Rectal smooth muscle tissue (tissue), 1 donor: ENCODE data around the gene SLC12A4.
A peak's percentile ranks its signal among the peaks of the same experiment; 100 is the strongest.
"Not testable (repeated sequence)": the region's sequence is repeated elsewhere in the genome, so short reads cannot be mapped to it uniquely, and the experiment has no call there.

ENCODE experiments used
- H3K27ac ChIP-seq: one replicate; pipeline ENCODE4 v1.7.0; 2013; ENCODE audit warnings: low read depth, low read length, inconsistent platforms
- H3K27me3 ChIP-seq: one replicate; pipeline ENCODE4 v1.7.0; 2013; ENCODE audit warnings: low read length; ENCODE audit not compliant: control insufficient read depth, insufficient read depth
- H3K36me3 ChIP-seq: one replicate; pipeline ENCODE4 v1.7.0; 2013; ENCODE audit warnings: low read length; ENCODE audit not compliant: control insufficient read depth, insufficient read depth
- H3K4me1 ChIP-seq: one replicate; pipeline ENCODE4 v1.7.0; 2013; ENCODE audit warnings: low read length; ENCODE audit not compliant: control insufficient read depth, insufficient read depth
- H3K4me3 ChIP-seq: one replicate; pipeline ENCODE4 v1.7.0; 2013; ENCODE audit warnings: low read length
- H3K9ac ChIP-seq: one replicate; pipeline ENCODE4 v1.7.0; 2013; ENCODE audit warnings: low read length

The SLC12A4 gene

DNA sequence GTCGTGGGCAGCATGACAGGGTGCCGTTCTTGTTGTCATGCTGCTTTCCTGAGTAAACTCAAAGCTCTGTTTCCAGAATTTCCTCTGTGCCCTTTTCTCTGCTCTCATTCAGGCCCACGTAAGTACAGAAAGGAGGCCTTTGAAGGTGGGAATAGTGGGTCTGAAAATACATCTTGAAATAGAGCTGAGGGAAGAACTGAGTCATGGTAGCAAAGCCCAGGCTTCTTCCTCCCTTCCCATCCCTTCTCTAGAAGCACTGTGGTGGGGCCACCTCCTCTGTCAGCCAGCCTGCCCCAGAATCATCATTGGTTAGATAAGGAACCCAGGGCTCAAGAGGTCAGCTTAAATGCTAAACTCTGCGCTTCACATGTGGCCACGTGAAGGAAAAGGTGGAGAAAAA, 46.2 kb downstream of the SLC12A4 start:
- peaks cover 11% of the 10 kb centered on the region for H3K4me1 ChIP-seq
- no peak overlapping the region for H3K9ac ChIP-seq
- no peaks in the 10 kb centered on the region for H3K27me3 ChIP-seq
- peaks cover 6% of the 10 kb centered on the region for H3K36me3 ChIP-seq
- H3K27ac ChIP-seq = no peak overlapping the region
- no peak overlapping the region for H3K4me3 ChIP-seq

DNA sequence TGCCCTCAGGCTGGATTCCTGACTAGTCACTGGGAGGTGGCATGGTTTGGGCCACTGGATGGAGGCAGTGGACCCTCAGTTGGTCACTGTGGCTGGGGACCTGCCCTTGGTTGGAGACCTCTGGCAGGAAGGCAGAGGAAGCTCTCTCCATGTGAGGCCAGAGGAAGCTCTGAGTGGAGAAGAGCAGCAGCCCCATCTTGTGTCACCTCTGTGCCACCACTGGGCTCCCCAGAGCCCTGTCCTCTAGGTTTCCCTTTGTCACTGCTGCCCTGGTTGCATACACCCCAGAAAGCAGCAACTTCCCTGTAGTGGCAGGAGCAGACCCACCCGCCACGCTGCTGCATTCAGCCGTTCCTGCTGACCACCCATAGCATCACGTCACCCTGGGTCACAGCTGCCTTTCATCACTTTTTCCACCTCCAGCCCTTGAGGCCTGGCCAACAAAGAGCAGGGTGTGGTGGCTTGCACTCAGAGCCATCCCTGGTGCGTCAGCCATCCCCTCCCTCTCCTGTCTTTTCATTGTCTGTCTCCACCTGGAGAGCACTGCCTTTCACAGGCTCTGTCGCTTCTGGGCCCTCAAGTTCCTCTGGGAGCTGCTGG, 48.7 kb downstream of the SLC12A4 start:
- H3K36me3 ChIP-seq = peaks cover 6% of the 10 kb centered on the region

DNA sequence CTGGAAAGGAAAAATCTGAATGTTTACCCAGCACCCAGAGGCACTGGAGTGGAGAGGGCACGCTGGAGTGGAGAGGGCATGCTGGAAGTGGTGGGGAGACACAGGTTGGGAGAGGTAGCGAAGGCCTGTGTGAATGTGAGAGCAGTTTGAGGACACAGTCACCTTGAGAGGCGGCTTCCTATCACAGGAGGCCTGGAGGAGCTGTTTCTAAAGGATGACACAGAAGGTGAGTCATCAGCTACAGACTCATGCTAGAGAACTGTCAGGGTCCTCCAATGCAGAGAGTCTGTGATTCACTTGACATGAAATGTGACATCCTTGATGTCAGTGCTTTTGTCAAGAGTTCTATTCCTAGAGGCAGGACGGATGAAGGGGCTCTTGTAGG, 50.6 kb downstream of the SLC12A4 start:
- H3K4me1 ChIP-seq = peaks cover 15% of the 10 kb centered on the region
- peak overlapping the region; percentile 65 for H3K27ac ChIP-seq
- H3K27me3 ChIP-seq = no peaks in the 10 kb centered on the region
- peaks cover 4% of the 10 kb centered on the region for H3K36me3 ChIP-seq
- H3K4me3 ChIP-seq = no peak overlapping the region
- no peak overlapping the region for H3K9ac ChIP-seq

More for the DNA sequence above, 48.7 kb downstream of the SLC12A4 start:
- Histone ChIP-seq H3K4me3 (no peak overlapping the region), H3K27me3 (no peaks in the 10 kb centered on the region), H3K27ac (no peak overlapping the region), H3K9ac (no peak overlapping the region), H3K4me1 (peaks cover 15% of the 10 kb centered on the region)

DNA sequence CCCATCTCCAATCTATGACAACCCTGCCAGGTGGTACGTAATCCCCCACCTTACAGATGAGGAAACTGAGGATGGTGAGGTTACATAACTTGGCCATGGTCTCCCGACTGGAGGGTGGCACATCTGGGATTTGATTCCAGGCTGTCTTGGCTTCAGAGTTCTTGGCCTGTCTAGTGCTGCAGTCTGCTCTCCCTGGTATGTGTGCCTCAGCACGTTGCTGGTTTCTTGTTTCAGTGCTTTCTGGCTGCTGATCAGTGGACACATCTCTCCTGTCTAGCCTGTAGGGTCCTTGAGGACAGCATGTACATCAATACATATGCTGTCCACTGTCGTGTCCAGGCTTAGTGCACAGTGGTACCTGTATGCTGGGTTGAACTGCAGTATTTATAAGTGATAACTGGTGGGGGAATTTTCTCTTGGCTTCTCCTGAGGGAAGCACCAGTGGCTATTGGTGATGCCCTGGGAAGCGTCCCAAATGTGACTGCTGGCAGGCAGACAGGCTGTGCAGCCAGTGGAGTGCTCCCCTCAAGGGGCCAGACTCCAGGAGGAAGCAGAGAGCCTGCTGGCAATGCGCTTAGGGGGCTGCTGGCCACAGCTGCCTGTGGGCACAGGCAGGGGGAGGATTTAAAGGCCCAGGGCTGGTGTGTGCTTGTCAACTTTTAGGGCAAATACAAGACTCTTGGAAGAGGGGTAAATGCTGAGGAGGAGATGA, 51.1 kb downstream of the SLC12A4 start:
- peak overlapping the region; percentile 65 for H3K27ac ChIP-seq
- H3K4me3 ChIP-seq = no peak overlapping the region
- H3K36me3 ChIP-seq = peaks cover 4% of the 10 kb centered on the region
- H3K9ac ChIP-seq = no peak overlapping the region
- H3K4me1 ChIP-seq = peaks cover 15% of the 10 kb centered on the region
- no peaks in the 10 kb centered on the region for H3K27me3 ChIP-seq

DNA sequence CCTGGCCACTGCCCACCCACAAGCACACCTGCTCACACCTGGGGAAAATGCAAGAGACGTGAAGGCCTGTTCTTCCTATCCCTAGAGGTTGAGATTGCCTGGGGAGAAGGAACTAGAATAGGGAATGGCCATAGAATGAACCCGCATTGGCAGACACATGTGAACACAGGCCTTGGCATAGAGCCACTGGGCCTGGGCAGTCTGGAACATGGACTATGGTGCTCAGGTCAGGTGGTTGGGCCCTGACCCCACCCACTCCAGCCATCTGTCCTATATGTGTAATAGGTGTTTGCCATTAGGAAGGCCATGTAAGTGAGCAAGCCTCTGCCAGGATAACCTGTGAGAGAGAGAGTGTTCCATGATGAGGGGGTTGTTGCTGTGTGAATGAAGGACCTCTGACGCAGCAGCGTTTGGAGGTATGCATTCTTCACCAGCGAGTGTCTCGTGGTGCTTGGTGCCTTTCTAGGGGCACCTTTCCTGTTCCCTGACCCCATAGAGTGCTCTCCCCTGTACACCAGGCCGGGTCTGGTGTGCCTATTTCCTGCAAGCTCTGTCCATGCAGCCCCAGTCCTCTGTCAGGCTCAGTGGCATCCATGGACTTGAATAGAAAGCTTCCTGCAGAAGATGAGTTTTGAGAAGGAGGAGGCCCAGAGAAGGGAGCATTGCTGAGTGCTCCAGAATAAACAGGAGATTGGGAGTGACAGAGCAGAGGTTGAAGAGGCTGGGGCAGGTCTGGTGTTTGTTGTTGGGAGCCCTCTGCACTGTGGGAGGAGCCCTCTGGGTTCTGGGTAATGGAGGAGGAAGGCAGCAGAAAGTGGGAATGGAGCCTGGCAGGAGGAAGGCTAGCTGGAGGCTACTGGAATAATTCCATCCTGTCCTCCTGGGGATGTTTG, 52.4 kb downstream of the SLC12A4 start:
- no peak overlapping the region for H3K27ac ChIP-seq
- no peak overlapping the region for H3K9ac ChIP-seq
- no peak overlapping the region for H3K4me3 ChIP-seq
- peaks cover 15% of the 10 kb centered on the region for H3K4me1 ChIP-seq
- H3K36me3 ChIP-seq = peaks cover 7% of the 10 kb centered on the region
- no peaks in the 10 kb centered on the region for H3K27me3 ChIP-seq

DNA sequence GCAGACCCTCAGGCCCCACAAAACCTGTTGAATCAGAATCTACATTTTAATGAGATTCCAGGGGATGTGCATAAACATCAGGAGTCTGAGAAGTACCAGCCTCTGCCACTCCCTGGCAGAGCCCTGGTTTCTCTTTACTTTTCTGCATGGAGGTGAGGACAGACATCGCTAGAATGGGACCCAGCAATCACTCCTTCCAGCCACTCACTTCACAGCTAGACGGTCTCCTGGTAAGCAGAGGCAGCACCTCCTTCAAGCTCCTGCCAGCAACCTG, 53.0 kb downstream of the SLC12A4 start:
- H3K27me3 ChIP-seq, H3K27ac ChIP-seq, H3K9ac ChIP-seq, H3K4me3 ChIP-seq: not testable (repeated sequence)
- Histone ChIP-seq H3K4me1 (peaks cover 15% of the 10 kb centered on the region), H3K36me3 (peaks cover 11% of the 10 kb centered on the region)

DNA sequence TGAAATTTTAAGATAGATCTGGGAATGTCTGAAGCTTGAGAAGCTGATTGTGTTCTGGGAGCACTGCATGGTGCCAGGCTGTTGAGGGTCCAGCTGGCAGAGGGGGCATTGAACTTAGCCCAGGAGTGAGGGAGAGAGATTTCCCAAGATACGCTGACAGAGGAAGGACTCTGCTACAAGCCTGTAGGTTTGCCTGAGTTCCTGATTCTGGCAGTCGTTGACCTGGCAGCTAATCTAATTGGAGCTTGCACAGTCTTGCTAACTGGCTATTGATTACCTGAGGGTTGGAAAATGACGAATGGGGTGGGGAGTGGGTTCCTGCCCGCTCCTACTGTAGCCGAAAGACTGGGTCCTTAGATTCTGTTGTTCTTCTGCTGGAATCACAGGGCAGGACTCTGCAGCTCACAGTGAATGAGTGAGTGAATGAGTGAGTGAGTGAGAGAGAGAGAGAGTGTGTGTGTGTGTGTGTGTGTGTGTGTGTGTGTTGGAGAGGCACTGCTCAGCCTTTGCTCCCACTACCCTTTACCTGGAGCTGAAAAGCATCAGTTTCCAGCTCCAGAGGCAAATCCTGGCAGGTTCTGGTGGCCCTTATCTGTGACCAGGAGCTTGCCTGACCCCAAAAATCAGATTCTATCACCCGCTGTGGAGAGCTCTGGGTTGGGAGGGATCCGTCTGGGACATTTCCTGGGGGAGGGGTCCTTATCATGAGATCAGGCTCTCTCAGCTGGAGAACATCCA, 53.5 kb downstream of the SLC12A4 start:
- Histone ChIP-seq H3K36me3 (peaks cover 16% of the 10 kb centered on the region), H3K4me3 (no peak overlapping the region), H3K9ac (no peak overlapping the region), H3K27ac (no peak overlapping the region), H3K4me1 (peaks cover 15% of the 10 kb centered on the region), H3K27me3 (no peaks in the 10 kb centered on the region)

DNA sequence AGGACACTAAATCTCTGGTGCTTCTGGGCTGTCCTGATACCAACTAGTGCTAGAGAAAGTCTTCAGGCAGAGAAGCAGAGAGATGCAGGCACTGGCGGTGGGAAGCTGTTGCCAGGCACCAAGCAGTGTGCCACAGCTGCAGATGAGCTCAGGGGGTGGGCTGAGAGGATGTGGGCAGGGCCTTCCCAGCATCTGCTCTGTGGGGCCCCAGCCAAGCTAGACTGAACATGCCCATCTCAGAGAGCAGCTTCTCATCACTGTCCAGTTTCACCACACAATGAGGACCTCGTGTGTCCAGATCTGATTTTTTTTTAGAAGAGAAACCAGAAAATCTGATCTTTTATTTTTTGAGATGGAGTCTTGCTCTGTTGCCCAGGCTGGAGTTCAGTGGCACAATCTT, 58.3 kb downstream of the SLC12A4 start:
- H3K4me1 ChIP-seq = no peaks in the 10 kb centered on the region
- H3K4me3 ChIP-seq = no peak overlapping the region
- no peak overlapping the region for H3K27ac ChIP-seq
- H3K36me3 ChIP-seq = peaks cover 25% of the 10 kb centered on the region
- no peak overlapping the region for H3K9ac ChIP-seq
- H3K27me3 ChIP-seq = no peaks in the 10 kb centered on the region

DNA sequence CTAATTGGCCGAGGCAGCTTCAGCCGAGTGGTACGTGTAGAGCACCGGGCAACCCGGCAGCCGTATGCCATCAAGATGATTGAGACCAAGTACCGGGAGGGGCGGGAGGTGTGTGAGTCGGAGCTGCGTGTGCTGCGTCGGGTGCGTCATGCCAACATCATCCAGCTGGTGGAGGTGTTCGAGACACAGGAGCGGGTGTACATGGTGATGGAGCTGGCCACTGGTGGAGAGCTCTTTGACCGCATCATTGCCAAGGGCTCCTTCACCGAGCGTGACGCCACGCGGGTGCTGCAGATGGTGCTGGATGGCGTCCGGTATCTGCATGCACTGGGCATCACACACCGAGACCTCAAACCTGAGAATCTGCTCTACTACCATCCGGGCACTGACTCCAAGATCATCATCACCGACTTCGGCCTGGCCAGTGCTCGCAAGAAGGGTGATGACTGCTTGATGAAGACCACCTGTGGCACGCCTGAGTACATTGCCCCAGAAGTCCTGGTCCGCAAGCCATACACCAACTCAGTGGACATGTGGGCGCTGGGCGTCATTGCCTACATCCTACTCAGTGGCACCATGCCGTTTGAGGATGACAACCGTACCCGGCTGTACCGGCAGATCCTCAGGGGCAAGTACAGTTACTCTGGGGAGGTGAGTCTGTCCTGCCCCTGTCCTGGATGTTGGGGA, 59.2 kb downstream of the SLC12A4 start:
- Histone ChIP-seq H3K4me3 (no peak overlapping the region), H3K27me3 (no peaks in the 10 kb centered on the region), H3K27ac (no peak overlapping the region), H3K4me1 (no peaks in the 10 kb centered on the region), H3K36me3 (peaks cover 25% of the 10 kb centered on the region), H3K9ac (no peak overlapping the region)

DNA sequence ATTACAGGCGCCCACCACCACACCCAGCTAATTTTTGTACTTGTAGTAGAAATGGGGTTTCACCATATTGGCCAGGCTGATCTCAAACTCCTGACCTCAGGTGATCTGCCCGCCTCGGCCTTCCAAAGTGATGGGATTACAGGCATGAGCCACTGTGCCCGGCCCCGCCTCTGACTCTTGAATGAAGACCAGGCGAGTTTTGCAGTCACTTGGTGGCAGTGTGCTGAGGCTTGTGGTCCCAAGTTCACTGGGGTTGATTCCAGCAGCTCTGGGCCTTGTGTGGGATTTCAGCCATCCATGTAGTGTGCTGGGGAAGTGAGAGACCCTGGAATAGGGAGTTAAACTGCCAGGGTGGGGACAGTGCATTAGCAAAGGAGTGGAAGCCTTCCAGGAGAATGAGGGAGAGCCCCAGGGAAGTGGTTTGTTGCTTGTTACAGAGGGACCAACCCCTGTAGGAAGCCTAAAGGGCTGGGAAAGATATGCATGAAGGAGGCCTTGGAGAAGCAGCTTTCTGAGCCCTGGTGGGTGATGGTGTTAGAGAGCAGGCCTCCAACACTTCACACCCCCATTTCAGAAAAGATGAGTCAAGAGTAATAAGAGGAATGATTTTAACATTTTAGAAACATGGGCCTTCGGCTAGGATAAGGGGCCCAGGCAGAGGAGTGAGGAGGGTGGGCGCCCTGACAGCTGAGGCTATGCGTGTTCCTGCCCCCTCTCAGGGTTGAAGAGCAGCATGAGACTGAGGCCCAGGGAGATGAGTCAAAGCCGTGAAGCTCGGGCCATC, 60.8 kb downstream of the SLC12A4 start:
- Histone ChIP-seq H3K36me3 (peaks cover 25% of the 10 kb centered on the region), H3K9ac (no peak overlapping the region), H3K27ac (no peak overlapping the region)

DNA sequence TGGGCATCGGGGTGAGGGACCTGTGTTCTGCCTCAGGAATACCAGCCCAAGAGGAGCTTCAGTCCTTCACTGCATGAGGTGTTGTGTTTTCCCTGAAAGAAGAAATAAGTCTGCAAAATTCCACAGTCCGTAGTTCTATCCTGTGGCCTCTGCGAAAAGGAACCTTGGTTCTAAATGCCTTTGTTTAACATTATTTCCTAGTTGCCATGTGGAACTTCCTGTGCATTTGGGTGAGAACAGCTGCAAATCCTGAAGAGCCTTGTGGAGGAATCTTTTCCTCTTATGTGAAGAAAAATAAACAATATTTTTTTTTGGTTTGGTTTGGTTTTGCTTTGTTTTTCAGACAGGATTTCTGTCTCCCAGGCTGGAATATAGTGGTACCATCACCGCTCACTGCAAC, 65.6 kb downstream of the SLC12A4 start:
- Histone ChIP-seq H3K36me3 (no peaks in the 10 kb centered on the region), H3K27ac (no peak overlapping the region), H3K27me3 (no peaks in the 10 kb centered on the region), H3K9ac (no peak overlapping the region), H3K4me1 (no peaks in the 10 kb centered on the region), H3K4me3 (no peak overlapping the region)

More for the DNA sequence above, 60.8 kb downstream of the SLC12A4 start:
- Histone ChIP-seq H3K4me1 (no peaks in the 10 kb centered on the region), H3K27me3 (no peaks in the 10 kb centered on the region), H3K4me3 (no peak overlapping the region)
